22Rv1 (cell line): ENCODE data around the gene DESI2.

Source experiments
- CTCF ChIP-seq: fragments of 450-650 bp; IDR thresholded peaks from 2 replicates; pipeline ENCODE4 v1.5.1; 2017; ENCODE audit warnings: mild to moderate bottlenecking
- ZFX ChIP-seq: fragments of 450-650 bp; IDR thresholded peaks from 2 replicates; pipeline ENCODE4 v1.6.1; 2017; ENCODE audit warnings: antibody characterized with exemption, borderline replicate concordance

DNA sequence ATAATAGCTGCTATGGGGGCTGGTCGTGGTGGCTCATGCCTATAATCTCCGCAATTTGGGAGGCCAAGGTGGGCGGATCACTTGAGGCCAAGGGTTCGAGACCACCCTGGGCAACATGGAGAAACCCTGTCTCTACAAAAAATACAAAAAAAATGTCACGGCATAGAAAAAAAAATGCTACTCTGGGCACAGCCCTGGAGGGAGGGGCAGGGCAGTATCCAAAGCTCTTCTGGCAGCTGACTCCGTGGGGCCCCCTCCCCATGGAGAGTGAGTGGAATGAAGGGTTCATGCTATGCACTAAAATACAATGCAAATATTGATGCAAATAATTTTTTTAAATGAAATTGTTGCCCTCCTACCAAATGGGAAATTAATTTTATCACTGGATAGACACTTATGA is 78.7 kb downstream of the DESI2 start:
- TF ChIP-seq CTCF (no peak), ZFX (no peak)
